ENCODE measurements around the gene PNKP.
A peak's percentile ranks its signal among the peaks of the same experiment; 100 is the strongest.

PNKP gene

GRCh38 chr19:49889687-49890348, 22.4 kb upstream of the PNKP start:
- no peak for DNase-seq

GRCh38 chr19:49889038-49889686, 21.8 kb upstream of the PNKP start:
- DNase-seq: no peak

- no peak for DNase-seq
These were observed 21.1 kb upstream of the PNKP start for GRCh38 chr19:49888510-49888824.

- DNase-seq: no peak
These were observed 20.5 kb upstream of the PNKP start for GRCh38 chr19:49887665-49888509.

GRCh38 chr19:49887037-49887664, 19.8 kb upstream of the PNKP start:
- DNase-seq: no peak

- no peak for DNase-seq
These were observed 17.4 kb upstream of the PNKP start for GRCh38 chr19:49884760-49885159.

- no peak for DNase-seq
These were observed 16.7 kb upstream of the PNKP start for GRCh38 chr19:49884109-49884508.

GRCh38 chr19:49883094-49883493, 15.7 kb upstream of the PNKP start:
- no peak for DNase-seq

GRCh38 chr19:49882643-49883042, 15.3 kb upstream of the PNKP start:
- DNase-seq: no peak

- DNase-seq: no peak
These were observed 14.5 kb upstream of the PNKP start for GRCh38 chr19:49881672-49882394.

- DNase-seq: no peak
These were observed 13.8 kb upstream of the PNKP start for GRCh38 chr19:49881186-49881585.

GRCh38 chr19:49880162-49880869, 12.9 kb upstream of the PNKP start:
- DNase-seq: no peak

- DNase-seq: peak; percentile 75 to 78
These were observed 12.0 kb upstream of the PNKP start for GRCh38 chr19:49879243-49879963.

GRCh38 chr19:49878744-49879070, 11.3 kb upstream of the PNKP start:
- DNase-seq: no peak

- peak; percentile 91 to 95 for DNase-seq
These were observed 10.7 kb upstream of the PNKP start for GRCh38 chr19:49877879-49878743.

- DNase-seq: peak; percentile 98
These were observed 9.9 kb upstream of the PNKP start, which contains the start of the genes AKT1S1 and TBC1D17 for GRCh38 chr19:49877020-49877878. Gene AKT1S1, minus strand, starts transcription at chr19:49877355. Its CDS starts 4,060 bp downstream, at chr19:49873295. Gene TBC1D17, plus strand, starts transcription at chr19:49877702. Its CDS starts 22 bp downstream, at chr19:49877724.

GRCh38 chr19:49876422-49877019, 9.1 kb upstream of the PNKP start:
- DNase-seq: peak; percentile 91 to 95

- DNase-seq: peak; percentile 37 to 45
These were observed 8.6 kb upstream of the PNKP start for GRCh38 chr19:49875857-49876421.

GRCh38 chr19:49875177-49875576, 7.8 kb upstream of the PNKP start:
- no peak for DNase-seq
